Body of pancreas (tissue), 4 donors: ENCODE results near the gene LCT. TPM values are rescaled to one million over a fixed set of nuclear protein-coding genes. Genes with fewer than 3 reads are reported as not detected.

ENCODE experiments used
- ATAC-seq: fragments of 150-250 bp; one replicate; pipeline ENCODE4 v1.9.1; 2016
- DNase-seq, 4 donors: peaks; one replicate each; pipeline ENCODE4 v3.0.0-alpha.2; 2019
- H3K27ac ChIP-seq, 4 donors: fragments of 200-600 bp; sonication (generic); 1 replicate in 3 of 4; 2 replicates in 1 of 4; pipeline versions ENCODE4 v1.5.1 to v1.6.1; 2016 to 2019; ENCODE audit warnings: mild to moderate bottlenecking in 1 of 4, mixed read lengths in 1 of 4, moderate library complexity in 1 of 4
- H3K27me3 ChIP-seq, 2 donors: fragments of 200-600 bp; sonication (generic); one replicate each; pipeline ENCODE4 v1.6.0; 2016; ENCODE audit warnings: mild to moderate bottlenecking in 1 of 2
- H3K36me3 ChIP-seq, 2 donors: fragments of 200-600 bp; sonication (generic); replicated peaks in 1 of 2; 2 replicates each; pipeline ENCODE4 v1.5.1; 2016; ENCODE audit warnings: low read depth in 2 of 2; ENCODE audit not compliant: insufficient read depth in 1 of 2
- H3K4me1 ChIP-seq: fragments of 200-600 bp; sonication (generic); one replicate; pipeline ENCODE4 v1.6.0; 2016
- H3K4me3 ChIP-seq, 2 donors: fragments of 200-600 bp; sonication (generic); 1 replicate in 1 of 2; 2 replicates in 1 of 2; pipeline ENCODE4 v1.5.1; 2016 to 2019
- H3K9me3 ChIP-seq, 3 donors: fragments of 200-600 bp; sonication (generic); 1 replicate in 2 of 3; 2 replicates in 1 of 3; pipeline ENCODE4 v1.5.1; 2016
- POLR2A ChIP-seq, 3 donors: fragments of 450-650 bp; IDR thresholded peaks; one replicate each; pipeline ENCODE4 v1.6.1; 2016; ENCODE audit warnings: antibody characterized with exemption in 3 of 3, mild to moderate bottlenecking in 2 of 3
- WGBS, 2 donors: methylation state at CpG; one replicate each; pipeline ENCODE4 v1.1.5; 2017; 5-methylcytosine and 5-hydroxymethylcytosine counted together
- intact Hi-C: fragments of 100-400 bp; cut with DNase I; formaldehyde crosslinking; loops from one replicate; pipeline ENCODE4 v1.15.1; 2023
- total RNA-seq, 2 donors: library from RNA; depleted of rRNA; stranded (reverse); fragments of >200 nt; gene quantifications; one replicate each; pipeline ENCODE4 v1.1.0, GENCODE V29; 2016
- TF ChIP-seq, protein P1 (sequence below), 7 experiments: fragments of 450-650 bp in 4 of 7; fragments of 200-600 bp in 3 of 7; sonication (generic) in 3 of 7; IDR thresholded peaks; one replicate each; pipeline ENCODE4 v1.5.1; 2016 to 2019; ENCODE audit warnings: antibody characterized with exemption in 7 of 7

The LCT gene
- total RNA-seq, 2 donors from 2014 or later = not detected

DNA sequence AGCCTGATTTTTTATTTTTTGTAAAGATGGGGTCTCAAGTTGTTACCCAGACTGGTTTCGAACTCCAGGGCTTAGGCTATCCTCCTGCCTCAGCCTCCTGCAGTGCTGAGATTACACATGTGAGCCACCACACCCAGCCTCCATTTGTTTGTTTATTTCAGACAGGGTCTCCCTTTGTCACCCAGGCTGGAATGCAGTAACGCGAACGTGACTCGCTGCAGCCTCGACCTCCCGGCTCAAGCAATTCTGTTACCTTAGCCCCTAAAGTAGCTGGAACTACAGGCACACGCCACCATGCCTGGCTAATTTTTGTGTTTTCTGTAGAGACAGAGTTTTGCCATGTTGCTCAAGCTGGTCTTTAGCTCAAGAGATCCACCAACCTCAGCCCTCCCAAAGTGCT is 68.1 kb downstream of the LCT start:
- Histone ChIP-seq H3K27ac (no peak overlapping the region), H3K4me1 (no peaks in the 10 kb centered on the region), H3K4me3 (no peak overlapping the region), H3K36me3 (peaks cover 27 to 39% of the 10 kb centered on the region in 2 donors), H3K9me3 (no peaks in the 10 kb centered on the region), H3K27me3 (no peaks in the 10 kb centered on the region)
- DNase-seq (no peak), ATAC-seq (no peak)
- intact Hi-C loops = no loop called here
- TF ChIP-seq, protein P1, sequence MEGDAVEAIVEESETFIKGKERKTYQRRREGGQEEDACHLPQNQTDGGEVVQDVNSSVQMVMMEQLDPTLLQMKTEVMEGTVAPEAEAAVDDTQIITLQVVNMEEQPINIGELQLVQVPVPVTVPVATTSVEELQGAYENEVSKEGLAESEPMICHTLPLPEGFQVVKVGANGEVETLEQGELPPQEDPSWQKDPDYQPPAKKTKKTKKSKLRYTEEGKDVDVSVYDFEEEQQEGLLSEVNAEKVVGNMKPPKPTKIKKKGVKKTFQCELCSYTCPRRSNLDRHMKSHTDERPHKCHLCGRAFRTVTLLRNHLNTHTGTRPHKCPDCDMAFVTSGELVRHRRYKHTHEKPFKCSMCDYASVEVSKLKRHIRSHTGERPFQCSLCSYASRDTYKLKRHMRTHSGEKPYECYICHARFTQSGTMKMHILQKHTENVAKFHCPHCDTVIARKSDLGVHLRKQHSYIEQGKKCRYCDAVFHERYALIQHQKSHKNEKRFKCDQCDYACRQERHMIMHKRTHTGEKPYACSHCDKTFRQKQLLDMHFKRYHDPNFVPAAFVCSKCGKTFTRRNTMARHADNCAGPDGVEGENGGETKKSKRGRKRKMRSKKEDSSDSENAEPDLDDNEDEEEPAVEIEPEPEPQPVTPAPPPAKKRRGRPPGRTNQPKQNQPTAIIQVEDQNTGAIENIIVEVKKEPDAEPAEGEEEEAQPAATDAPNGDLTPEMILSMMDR (IDR thresholded peaks at IDR 0.05) = no peak
- 95 to 96% methylated on average over 8 of the region's 8 CpGs for WGBS, 2 donors

DNA sequence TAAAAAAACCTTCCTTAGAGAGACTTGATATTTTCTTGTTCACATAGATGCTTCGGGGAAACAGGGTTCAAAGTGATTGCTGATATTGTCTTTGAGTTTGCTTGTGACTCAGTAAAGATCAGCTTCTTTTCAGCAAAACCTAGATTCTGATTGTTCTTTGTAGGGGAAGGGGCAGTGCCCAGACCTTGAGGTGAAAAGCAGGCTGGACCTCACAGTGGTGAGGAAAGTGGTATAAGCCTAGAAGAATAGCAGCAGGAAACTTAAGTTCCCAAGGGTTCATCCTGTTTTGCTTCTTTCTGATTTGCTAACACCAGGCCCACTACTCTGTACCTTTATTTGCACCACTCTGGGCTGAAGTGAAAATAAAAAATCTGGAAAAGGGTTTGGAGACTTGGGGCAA is 74.5 kb downstream of the LCT start:
- TF ChIP-seq, protein P1 (IDR thresholded peaks at IDR 0.05) = no peak
- no peak for TF ChIP-seq POLR2A (IDR thresholded peaks at IDR 0.05)
- no peaks in the 10 kb centered on the region for H3K27me3 ChIP-seq
- 93 to 96% methylated on average over 1 of the region's 1 CpG for WGBS, 2 donors
- H3K4me3 ChIP-seq = no peak overlapping the region
- H3K27ac ChIP-seq = no peak overlapping the region
- intact Hi-C loops = no loop called here
- no peaks in the 10 kb centered on the region for H3K9me3 ChIP-seq
- H3K4me1 ChIP-seq = no peaks in the 10 kb centered on the region
- ATAC-seq = no peak
- H3K36me3 ChIP-seq = peaks cover 4 to 28% of the 10 kb centered on the region in 2 donors
- no peak for DNase-seq

DNA sequence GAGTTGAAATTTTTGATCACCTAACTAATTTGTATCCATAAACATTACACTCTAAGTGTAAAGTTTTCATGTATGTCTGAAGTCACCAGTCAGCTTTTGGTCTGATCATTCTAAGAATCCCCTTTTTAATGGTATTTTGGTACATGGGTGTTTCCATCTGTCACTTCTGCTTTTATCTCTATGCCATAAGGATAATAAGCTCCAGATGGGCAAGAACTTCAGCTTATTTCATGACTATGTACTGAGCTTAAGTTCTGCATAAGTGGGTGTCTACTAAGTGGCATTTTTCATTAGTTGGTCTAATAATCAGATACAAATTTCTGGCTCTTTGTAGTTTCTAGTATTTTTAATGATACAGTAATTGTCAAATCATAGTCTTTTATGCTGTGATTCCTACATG is 75.0 kb downstream of the LCT start:
- Histone ChIP-seq H3K36me3 (peaks cover 8 to 28% of the 10 kb centered on the region in 2 donors), H3K4me3 (no peak overlapping the region), H3K9me3 (no peaks in the 10 kb centered on the region), H3K27ac (no peak overlapping the region), H3K4me1 (no peaks in the 10 kb centered on the region), H3K27me3 (no peaks in the 10 kb centered on the region)
- ATAC-seq (no peak), DNase-seq (no peak)
- no peak for TF ChIP-seq POLR2A (IDR thresholded peaks at IDR 0.05)
- TF ChIP-seq, protein P1 (IDR thresholded peaks at IDR 0.05) = no peak
- intact Hi-C loops = no loop called here

DNA sequence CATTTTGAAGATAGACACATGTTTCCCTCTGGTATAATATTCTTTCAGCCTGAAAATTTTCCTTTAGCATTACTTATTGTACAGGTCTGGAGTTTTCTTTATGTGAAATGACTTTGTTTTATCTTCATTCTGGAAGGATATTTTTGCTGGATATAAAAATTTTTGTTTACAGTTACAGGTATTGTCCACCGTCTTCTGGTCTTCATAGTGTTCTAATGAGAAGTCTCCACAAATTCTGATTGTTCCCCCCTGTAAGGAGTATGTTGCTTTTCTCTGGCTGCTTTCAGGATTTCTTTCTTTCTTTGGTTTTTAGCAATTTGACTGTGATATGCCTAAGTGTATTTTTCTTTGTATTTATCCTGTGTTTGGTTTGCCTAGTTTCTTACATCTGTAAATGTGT is 80.3 kb downstream of the LCT start:
- DNase-seq = no peak
- Histone ChIP-seq H3K27ac (no peak overlapping the region), H3K36me3 (peaks cover 22 to 40% of the 10 kb centered on the region in 2 donors), H3K27me3 (no peaks in the 10 kb centered on the region), H3K4me1 (no peaks in the 10 kb centered on the region), H3K9me3 (no peaks in the 10 kb centered on the region), H3K4me3 (no peak overlapping the region)
- 100% methylated on average over 1 of the region's 1 CpG for WGBS, 2 donors
- intact Hi-C loops = no loop called here
- no peak for ATAC-seq
- TF ChIP-seq POLR2A (IDR thresholded peaks at IDR 0.05) = no peak
- TF ChIP-seq, protein P1 (IDR thresholded peaks at IDR 0.05) = no peak

DNA sequence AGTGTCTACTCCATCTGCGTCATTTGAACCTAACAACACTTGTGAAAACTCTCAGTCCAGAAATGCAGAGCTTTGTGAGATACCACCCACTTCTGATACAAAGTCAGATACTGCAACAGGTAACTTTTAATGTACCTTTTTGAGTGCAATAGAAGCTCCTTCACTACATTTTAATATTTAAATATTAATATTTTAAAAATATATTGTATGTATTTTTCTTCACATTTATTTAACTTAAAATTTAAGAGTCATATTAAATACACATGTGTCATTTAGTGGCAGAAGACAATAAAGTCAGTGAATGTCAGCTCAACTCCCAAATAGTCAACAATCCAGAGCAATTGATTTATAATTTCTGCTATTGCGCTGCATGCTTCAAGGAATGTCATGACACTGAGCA is 81.4 kb downstream of the LCT start:
- H3K27me3 ChIP-seq = no peaks in the 10 kb centered on the region
- no peak overlapping the region for H3K27ac ChIP-seq
- H3K4me3 ChIP-seq = no peak overlapping the region
- H3K36me3 ChIP-seq = peaks cover 22 to 31% of the 10 kb centered on the region in 2 donors
- H3K4me1 ChIP-seq = no peaks in the 10 kb centered on the region
- ATAC-seq (no peak), DNase-seq (no peak)
- 96 to 98% methylated on average over 2 of the region's 2 CpGs for WGBS, 2 donors
- TF ChIP-seq POLR2A (IDR thresholded peaks at IDR 0.05) = no peak
- TF ChIP-seq, protein P1 (IDR thresholded peaks at IDR 0.05) = no peak
- H3K9me3 ChIP-seq = no peaks in the 10 kb centered on the region
- intact Hi-C loops = no loop called here
